Liver (tissue), 9 donors: ENCODE measurements around the gene SRRM3. TPM values are rescaled to one million over a fixed set of nuclear protein-coding genes. Genes with fewer than 3 reads are reported as not detected.
"Not testable (repeated sequence)": the region's sequence is repeated elsewhere in the genome, so short reads cannot be mapped to it uniquely, and the experiment has no call there.

Experiments used
- DNase-seq: peaks from one replicate; pipeline ENCODE4 v3.0.0-alpha.2; 2017; ENCODE audit warnings: low spot score
- H3K27ac ChIP-seq, 2 donors: one replicate each; pipeline ENCODE4 v1.7.0; 2013; ENCODE audit warnings: inconsistent platforms in 2 of 2, low read length in 2 of 2, control low read depth in 1 of 2, low read depth in 1 of 2, mild to moderate bottlenecking in 1 of 2
- H3K27me3 ChIP-seq, 4 donors: one replicate each; pipeline versions ENCODE4 v1.6.1 to v1.7.0; 2013; ENCODE audit warnings: low read length in 3 of 4, inconsistent platforms in 1 of 4, mild to moderate bottlenecking in 1 of 4, moderate library complexity in 1 of 4; ENCODE audit not compliant: control insufficient read depth in 4 of 4, insufficient read depth in 4 of 4
- H3K36me3 ChIP-seq, 4 donors: one replicate each; pipeline versions ENCODE4 v1.6.1 to v1.7.0; 2013; ENCODE audit warnings: low read length in 3 of 4, mild to moderate bottlenecking in 3 of 4, low read depth in 1 of 4, moderate library complexity in 1 of 4; ENCODE audit not compliant: control insufficient read depth in 4 of 4, insufficient read depth in 3 of 4
- H3K4me1 ChIP-seq, 4 donors: one replicate each; pipeline versions ENCODE4 v1.6.1 to v1.7.0; 2013; ENCODE audit warnings: low read length in 3 of 4, mild to moderate bottlenecking in 3 of 4, moderate library complexity in 1 of 4; ENCODE audit not compliant: control insufficient read depth in 4 of 4, insufficient read depth in 4 of 4
- H3K4me3 ChIP-seq, 3 donors: one replicate each; pipeline versions ENCODE4 v1.6.1 to v1.7.0; 2013; ENCODE audit warnings: low read length in 3 of 3, control low read depth in 1 of 3, low read depth in 1 of 3, mild to moderate bottlenecking in 1 of 3
- H3K9ac ChIP-seq, 2 donors: one replicate each; pipeline ENCODE4 v1.7.0; 2013; ENCODE audit warnings: low read length in 2 of 2, mild to moderate bottlenecking in 2 of 2, moderate library complexity in 2 of 2, control low read depth in 1 of 2, low read depth in 1 of 2
- H3K9me3 ChIP-seq, 4 donors: one replicate each; pipeline versions ENCODE4 v1.6.1 to v1.7.0; 2013; ENCODE audit warnings: low read length in 3 of 4; ENCODE audit not compliant: control insufficient read depth in 4 of 4
- ATF3 ChIP-seq: IDR thresholded peaks from 2 replicates; pipeline ENCODE4 v1.6.1; 2016; ENCODE audit warnings: antibody characterized with exemption
- FOXA1 ChIP-seq: IDR thresholded peaks from 2 replicates; pipeline ENCODE4 v1.6.1; 2016; ENCODE audit warnings: antibody characterized with exemption
- FOXA2 ChIP-seq: IDR thresholded peaks from 2 replicates; pipeline ENCODE4 v1.6.1; 2016; ENCODE audit warnings: antibody characterized with exemption
- GABPA ChIP-seq, 2 donors: IDR thresholded peaks in 1 of 2; conservative IDR thresholded peaks in 1 of 2; 2 replicates each; pipeline ENCODE4 v1.6.1; 2016; ENCODE audit warnings: antibody characterized with exemption in 2 of 2, mild to moderate bottlenecking in 1 of 2, moderate library complexity in 1 of 2
- HNF4G ChIP-seq: IDR thresholded peaks from 2 replicates; pipeline ENCODE4 v1.6.1; 2016; ENCODE audit warnings: antibody characterized with exemption
- JUND ChIP-seq, 2 donors: IDR thresholded peaks; 2 replicates each; pipeline ENCODE4 v1.6.1; 2016; ENCODE audit warnings: antibody characterized with exemption in 2 of 2
- MAX ChIP-seq: IDR thresholded peaks from 2 replicates; pipeline ENCODE4 v1.6.1; 2016; ENCODE audit warnings: antibody characterized with exemption
- RAD21 ChIP-seq, 2 donors: IDR thresholded peaks; 2 replicates each; pipeline ENCODE4 v1.6.1; 2016; ENCODE audit warnings: antibody characterized with exemption in 2 of 2, mild to moderate bottlenecking in 2 of 2
- REST ChIP-seq: IDR thresholded peaks from 2 replicates; pipeline ENCODE4 v1.6.1; 2016; ENCODE audit warnings: antibody characterized with exemption, mild to moderate bottlenecking
- RXRA ChIP-seq, 2 donors: IDR thresholded peaks; 2 replicates each; pipeline ENCODE4 v1.6.1; 2017 to 2018; ENCODE audit warnings: antibody characterized with exemption in 2 of 2, mild to moderate bottlenecking in 1 of 2
- SP1 ChIP-seq: IDR thresholded peaks from 2 replicates; pipeline ENCODE4 v1.6.1; 2018; ENCODE audit warnings: antibody characterized with exemption, mild to moderate bottlenecking
- WGBS: extraction: QIAGEN DNeasy Blood & Tissue Kit; methylation state at CpG from one replicate; pipeline ENCODE4 v1.1.7; 2013; 5-methylcytosine and 5-hydroxymethylcytosine counted together
- polyA plus RNA-seq, 2 donors: library from polyadenylated mRNA; stranded (reverse) in 1 of 2; unstranded in 1 of 2; fragments of 200-250 nt in 1 of 2; fragments of >200 nt in 1 of 2; fragmentation: Nextera tagmentation in 1 of 2; extraction: Ambion mirVana in 1 of 2; gene quantifications; one replicate each; pipeline versions ENCODE4 v1.2.1 to v1.2.3, GENCODE V29; 2013 to 2015
- total RNA-seq, 2 donors: library from RNA; depleted of rRNA; stranded (reverse); fragments of >200 nt; gene quantifications; one replicate each; pipeline ENCODE4 v1.2.3, GENCODE V29; 2014
- TF ChIP-seq, protein P1 (sequence below): IDR thresholded peaks from 2 replicates; pipeline ENCODE4 v1.6.1; 2016; ENCODE audit warnings: antibody characterized with exemption
- donor health status: healthy.
- donor health status: healthy.
- donor health status: healthy.
- donor health status: healthy.
- donor health status: healthy.

The SRRM3 gene
- total and polyA plus RNA-seq, 4 donors = 0.08 to 0.16 TPM; not detected in 2

- 96% methylated on average over 5 of the region's 5 CpGs for WGBS
- H3K9me3 ChIP-seq, H3K27me3 ChIP-seq, H3K36me3 ChIP-seq, H3K9ac ChIP-seq, H3K4me1 ChIP-seq, H3K4me3 ChIP-seq, DNase-seq, H3K27ac ChIP-seq: not testable (repeated sequence)
Measured at GRCh38 chr7:76242517-76243063, 40.9 kb downstream of the SRRM3 start.

DNA sequence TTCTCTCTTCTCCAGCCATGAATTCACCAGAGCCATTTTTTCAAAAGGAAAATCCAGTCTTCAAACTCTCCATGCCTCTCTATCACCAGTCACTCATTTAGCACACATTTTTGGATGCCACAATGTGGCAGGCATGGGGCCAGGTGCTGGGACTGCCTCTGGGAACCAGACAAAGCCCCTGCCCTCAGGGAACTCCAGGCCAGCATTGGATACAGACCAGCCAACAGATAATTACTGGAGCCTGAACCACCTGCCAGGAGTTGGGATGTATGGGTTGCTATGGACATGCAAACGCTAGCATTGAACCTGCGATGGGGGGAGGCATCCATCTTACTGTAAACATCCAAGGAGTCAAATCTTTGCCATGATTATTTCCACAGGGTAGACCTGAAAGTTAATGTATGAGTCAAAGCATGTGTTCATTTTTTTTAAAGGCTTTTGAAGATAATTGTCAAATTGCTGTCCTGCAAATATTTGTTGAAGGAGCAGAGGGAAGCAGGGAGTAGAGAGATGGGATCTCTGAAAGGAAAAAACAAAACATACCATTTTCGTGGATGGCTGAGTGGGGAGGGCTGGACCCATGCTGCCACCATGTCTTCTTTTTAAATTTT lies 43.2 kb downstream of the SRRM3 start:
- Histone ChIP-seq H3K36me3 (no peaks in the 10 kb centered on the region), H3K4me3 (no peak overlapping the region), H3K9ac (no peak overlapping the region), H3K4me1 (no peaks in the 10 kb centered on the region), H3K27me3 (no peaks in the 10 kb centered on the region), H3K27ac (no peak overlapping the region), H3K9me3 (no peaks in the 10 kb centered on the region)
- WGBS = 62% methylated on average over 3 of the region's 3 CpGs
- DNase-seq = no peak
- TF ChIP-seq ATF3 = no peak
- TF ChIP-seq SP1 = no peak
- no peak for TF ChIP-seq JUND (IDR thresholded peaks at IDR 0.05)

DNA sequence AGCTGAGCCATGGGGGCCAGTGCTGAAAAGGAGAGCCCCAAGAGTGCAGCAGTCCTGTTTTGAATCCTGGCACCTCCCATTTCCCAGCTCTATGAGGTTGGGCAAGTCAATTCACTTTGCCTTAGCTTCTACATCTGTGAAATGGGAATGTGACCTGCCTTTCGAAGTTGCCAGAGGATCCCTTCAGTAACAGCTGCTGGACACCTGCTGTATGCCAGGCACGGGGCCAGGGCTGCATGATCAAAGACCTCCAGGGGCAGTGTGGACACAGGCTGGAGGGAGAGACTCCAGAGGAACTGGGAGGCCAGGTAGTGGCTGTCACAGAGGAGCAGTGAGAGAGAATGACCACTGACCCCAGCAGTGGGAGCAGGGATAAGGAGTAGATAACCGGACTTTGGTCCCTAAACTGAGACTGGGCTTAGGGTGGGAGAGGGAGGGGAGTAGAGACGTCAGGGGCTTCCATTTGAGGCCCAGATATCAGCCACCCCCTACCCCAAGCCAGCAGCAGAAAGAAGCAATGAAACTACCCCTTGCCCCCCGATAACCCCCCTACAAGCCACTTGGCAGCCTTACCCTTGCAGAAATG lies 45.2 kb downstream of the SRRM3 start:
- no peak overlapping the region for H3K9ac ChIP-seq
- 59% methylated on average over 5 of the region's 5 CpGs for WGBS

More for the DNA sequence above, 45.2 kb downstream of the SRRM3 start:
- TF ChIP-seq, protein P1, sequence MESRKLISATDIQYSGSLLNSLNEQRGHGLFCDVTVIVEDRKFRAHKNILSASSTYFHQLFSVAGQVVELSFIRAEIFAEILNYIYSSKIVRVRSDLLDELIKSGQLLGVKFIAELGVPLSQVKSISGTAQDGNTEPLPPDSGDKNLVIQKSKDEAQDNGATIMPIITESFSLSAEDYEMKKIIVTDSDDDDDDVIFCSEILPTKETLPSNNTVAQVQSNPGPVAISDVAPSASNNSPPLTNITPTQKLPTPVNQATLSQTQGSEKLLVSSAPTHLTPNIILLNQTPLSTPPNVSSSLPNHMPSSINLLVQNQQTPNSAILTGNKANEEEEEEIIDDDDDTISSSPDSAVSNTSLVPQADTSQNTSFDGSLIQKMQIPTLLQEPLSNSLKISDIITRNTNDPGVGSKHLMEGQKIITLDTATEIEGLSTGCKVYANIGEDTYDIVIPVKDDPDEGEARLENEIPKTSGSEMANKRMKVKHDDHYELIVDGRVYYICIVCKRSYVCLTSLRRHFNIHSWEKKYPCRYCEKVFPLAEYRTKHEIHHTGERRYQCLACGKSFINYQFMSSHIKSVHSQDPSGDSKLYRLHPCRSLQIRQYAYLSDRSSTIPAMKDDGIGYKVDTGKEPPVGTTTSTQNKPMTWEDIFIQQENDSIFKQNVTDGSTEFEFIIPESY = no peak
- TF ChIP-seq JUND (IDR thresholded peaks at IDR 0.05) (no peak), ATF3 (no peak), HNF4G (no peak), FOXA1 (no peak), RAD21 (IDR thresholded peaks at IDR 0.05) (no peak), MAX (no peak), RXRA (IDR thresholded peaks at IDR 0.05) (no peak), REST (no peak), GABPA (IDR thresholded peaks at IDR 0.05 in 1 of 2, conservative IDR thresholded peaks at IDR 0.05 in 1 of 2) (no peak), FOXA2 (no peak)
- DNase-seq = no peak
- H3K4me3 ChIP-seq = no peak overlapping the region
- no peaks in the 10 kb centered on the region for H3K9me3 ChIP-seq
- no peaks in the 10 kb centered on the region for H3K36me3 ChIP-seq
- H3K27me3 ChIP-seq = no peaks in the 10 kb centered on the region
- no peak overlapping the region for H3K27ac ChIP-seq
- no peaks in the 10 kb centered on the region for H3K4me1 ChIP-seq
